Measurements from ENCODE around the gene ZFP30. TPM values are rescaled to one million over a fixed set of nuclear protein-coding genes. Genes with fewer than 3 reads are reported as not detected.
A peak's percentile ranks its signal among the peaks of the same experiment; 100 is the strongest.

Gene ZFP30
- total RNA-seq, 1 experiment from 2014 or later, result 4.7 TPM

- no peaks in the 10 kb centered on the region for H3K27me3 ChIP-seq (ENCODE audit: insufficient read depth, low read length)
- no peak overlapping the region for H3K27ac ChIP-seq (ENCODE audit: low read depth, low read length)
- intact Hi-C loops (cut with micrococcal nuclease), result no loop called here
- TF ChIP-seq CTCF (IDR thresholded peaks at IDR 0.05 in 2 of 3, conservative IDR thresholded peaks at IDR 0.05 in 1 of 3; ENCODE audit: borderline replicate concordance in 1 of 3, insufficient read depth in 1 of 3, low read depth in 2 of 3, low read length in 2 of 3) (no peak), ELF1 (IDR thresholded peaks at IDR 0.05; ENCODE audit: borderline replicate concordance, low read depth) (no peak), SP1 (IDR thresholded peaks at IDR 0.05; ENCODE audit: low read depth) (no peak), POLR2AphosphoS5 (IDR thresholded peaks at IDR 0.05; ENCODE audit: low read depth, low read length) (no peak), EGR1 (IDR thresholded peaks at IDR 0.05; ENCODE audit: low read depth) (no peak), CEBPB (IDR thresholded peaks at IDR 0.05; ENCODE audit: low read depth) (no peak), SRF (IDR thresholded peaks at IDR 0.05; ENCODE audit: low read depth) (no peak), EZH2 (IDR thresholded peaks at IDR 0.05) (no peak), RAD21 (IDR thresholded peaks at IDR 0.05; ENCODE audit: low read depth) (no peak), ZBTB33 (IDR thresholded peaks at IDR 0.05; ENCODE audit: extremely low read depth, insufficient replicate concordance, low read length) (no peak), FOSL1 (IDR thresholded peaks at IDR 0.05; ENCODE audit: low read depth) (no peak), YY1 (IDR thresholded peaks at IDR 0.05; ENCODE audit: extremely low read depth, insufficient replicate concordance, low read depth, low read length) (no peak), POLR2A (IDR thresholded peaks at IDR 0.05; ENCODE audit: borderline replicate concordance, extremely low read depth, insufficient read depth, insufficient read length) (no peak), EZH2phosphoT487 (IDR thresholded peaks at IDR 0.05; ENCODE audit: borderline replicate concordance) (no peak), JUND (IDR thresholded peaks at IDR 0.05) (no peak), ATF3 (IDR thresholded peaks at IDR 0.05) (no peak)
- H4K20me1 ChIP-seq (ENCODE audit: insufficient read depth), result no peaks in the 10 kb centered on the region
- TSS peak; percentile 28 for BruUV-seq (replicated peaks)
- ChIA-PET POLR2A (no interaction called here), CTCF (no interaction called here), RAD21 (ENCODE audit: low non-redundant PET in 1 of 2, low total read pairs in 2 of 2, uncharacterized antibody in 2 of 2, unreplicated experiment in 2 of 2) (no interaction called here)
- no peaks in the 10 kb centered on the region for H3K79me2 ChIP-seq (ENCODE audit: insufficient read depth, low read length)
- no peak overlapping the region for H2AFZ ChIP-seq (ENCODE audit: low read depth, low read length, poor library complexity, severe bottlenecking)
- no peak for DNase-seq (ENCODE audit: low read depth, low spot score)
- no peaks in the 10 kb centered on the region for H3K4me1 ChIP-seq (ENCODE audit: control insufficient read depth in 1 of 2, insufficient read depth in 2 of 2, low read length in 2 of 2)
- no peak overlapping the region for H3K4me2 ChIP-seq (ENCODE audit: low read length)
- no peaks in the 10 kb centered on the region for H3K9me2 ChIP-seq (ENCODE audit: insufficient read depth)
- ATAC-seq, result no peak
- H3K36me3 ChIP-seq (ENCODE audit: control insufficient read depth in 1 of 2, insufficient read depth in 2 of 2, low read length in 2 of 2), result peaks cover 0 to 11% of the 10 kb centered on the region in 2 experiments; a peak in 2 of 4 replicates
- H3K9me3 ChIP-seq (ENCODE audit: control insufficient read depth in 1 of 2, insufficient read depth in 1 of 2, low read depth in 1 of 2, low read length in 2 of 2), result peaks cover 12 to 13% of the 10 kb centered on the region in 2 experiments; a peak in 3 of 4 replicates
- no peak overlapping the region for H3K9ac ChIP-seq (ENCODE audit: low read length)
- H3K4me3 ChIP-seq (replicated peaks in 1 of 2; ENCODE audit: low read depth in 1 of 2, low read length in 2 of 2), result no peak overlapping the region
Observed at GRCh38 chr19:37698216-37698615, 43.0 kb upstream of the ZFP30 start.

Data from HCT116 (cell line).